NK-92 treated with Interleukin-12 subunit alpha and Interleukin-12 subunit beta, amount 100 ng/mL, for 24 hours (cell line): ENCODE results near the gene RTP5.

ENCODE experiments used
- DNase-seq: peaks from one replicate; lab custom pipeline; 2025; lab: John Stamatoyannopoulos, UW

The RTP5 gene

GRCh38 chr2:241887806-241888522 lies 18.4 kb downstream of the RTP5 start:
- no peak for DNase-seq

- no peak for DNase-seq
These were observed 19.1 kb downstream of the RTP5 start for GRCh38 chr2:241888641-241889040.

GRCh38 chr2:241890524-241891235 lies 21.2 kb downstream of the RTP5 start:
- DNase-seq: no peak

GRCh38 chr2:241891315-241891987 lies 21.9 kb downstream of the RTP5 start:
- no peak for DNase-seq

GRCh38 chr2:241891988-241892298 lies 22.4 kb downstream of the RTP5 start:
- DNase-seq: no peak

- no peak for DNase-seq
These were observed 23.0 kb downstream of the RTP5 start for GRCh38 chr2:241892299-241893137.

GRCh38 chr2:241893265-241893664 lies 23.7 kb downstream of the RTP5 start:
- DNase-seq: no peak

- DNase-seq: no peak
These were observed 24.6 kb downstream of the RTP5 start for GRCh38 chr2:241894056-241894641.

- no peak for DNase-seq
These were observed 25.3 kb downstream of the RTP5 start for GRCh38 chr2:241894681-241895426.

GRCh38 chr2:241895427-241895711 lies 25.8 kb downstream of the RTP5 start:
- DNase-seq: no peak

GRCh38 chr2:241895712-241896641 lies 26.4 kb downstream of the RTP5 start:
- no peak for DNase-seq

GRCh38 chr2:241896746-241897201 lies 27.2 kb downstream of the RTP5 start:
- no peak for DNase-seq

GRCh38 chr2:241897231-241897916 lies 27.8 kb downstream of the RTP5 start:
- no peak for DNase-seq

- DNase-seq: no peak
These were observed 29.1 kb downstream of the RTP5 start for GRCh38 chr2:241898463-241899270.

GRCh38 chr2:241900251-241901017 lies 30.9 kb downstream of the RTP5 start:
- no peak for DNase-seq

- DNase-seq: no peak
These were observed 31.5 kb downstream of the RTP5 start for GRCh38 chr2:241901018-241901380.

GRCh38 chr2:241901500-241902351 lies 32.2 kb downstream of the RTP5 start:
- DNase-seq: no peak
